Natural killer cell (primary cell): ENCODE measurements around the gene MTMR6. TPM values are rescaled to one million over a fixed set of nuclear protein-coding genes. Genes with fewer than 3 reads are reported as not detected.

ENCODE experiments used
- total RNA-seq, 4 donors: library from RNA; stranded (reverse); fragments of 120-200 nt in 1 of 4; gene quantifications; one replicate each; pipeline versions ENCODE4 v1.2.3 to v1.2.4, GENCODE V29; 2013 to 2022

Gene MTMR6
- total RNA-seq, 3 donors from 2014 or later (not counting 1 experiment from before 2014, with no cell fraction given), result 16.4 to 18.1 (median 17.3) TPM

Other genes starting within 250 kb of the MTMR6 start
- under 1 TPM; 0.18 to 0.21 (median 0.20) TPM for gene PABPC3, start 191.4 kb downstream of the MTMR6 start, total RNA-seq
- gene AMER2, start 115.2 kb downstream of the MTMR6 start, total RNA-seq, result not detected
- gene NUP58, start 14.1 kb upstream of the MTMR6 start, total RNA-seq, result 10 to 100 TPM; 47.4 to 60.0 (median 50.6) TPM
- gene ATP8A2, start 84.5 kb upstream of the MTMR6 start, total RNA-seq, result under 1 TPM; 0.43 to 0.68 (median 0.59) TPM